Lung (tissue), 12 donors: ENCODE measurements around the gene AFDN. TPM values are rescaled to one million over a fixed set of nuclear protein-coding genes. Genes with fewer than 3 reads are reported as not detected.
A peak's percentile ranks its signal among the peaks of the same experiment; 100 is the strongest.

Experiments
- ATAC-seq: fragments of 200-7000 bp; cut with Tn5 transposase; one replicate; pipeline ENCODE4 v1.9.1; 2020; ENCODE audit warnings: moderate number of reproducible peaks; ENCODE audit not compliant: insufficient read depth, low FRiP score
- DNase-seq, 3 donors: peaks; one replicate each; pipeline ENCODE4 v3.0.0-alpha.2; 2013 to 2017
- H3K27ac ChIP-seq, 2 donors: one replicate each; pipeline ENCODE4 v1.5.1; 2013; ENCODE audit warnings: mild to moderate bottlenecking in 2 of 2, moderate library complexity in 2 of 2, control low read depth in 1 of 2, inconsistent platforms in 1 of 2, low read depth in 1 of 2, low read length in 1 of 2
- H3K27me3 ChIP-seq, 3 donors: one replicate each; pipeline ENCODE4 v1.5.1; 2013; ENCODE audit warnings: low read length in 2 of 3; ENCODE audit not compliant: control insufficient read depth in 3 of 3, insufficient read depth in 3 of 3
- H3K36me3 ChIP-seq, 4 donors: one replicate each; pipeline ENCODE4 v1.5.1; 2013; ENCODE audit warnings: low read length in 4 of 4, mild to moderate bottlenecking in 1 of 4, moderate library complexity in 1 of 4; ENCODE audit not compliant: control insufficient read depth in 4 of 4, insufficient read depth in 4 of 4
- H3K4me1 ChIP-seq, 5 donors: one replicate each; pipeline ENCODE4 v1.5.1; 2013; ENCODE audit warnings: low read length in 5 of 5, mild to moderate bottlenecking in 2 of 5, moderate library complexity in 1 of 5; ENCODE audit not compliant: control insufficient read depth in 5 of 5, insufficient read depth in 5 of 5
- H3K4me3 ChIP-seq: one replicate; pipeline ENCODE4 v1.5.1; 2013; ENCODE audit warnings: mild to moderate bottlenecking, control low read depth, moderate library complexity
- H3K9ac ChIP-seq, 2 donors: one replicate each; pipeline ENCODE4 v1.5.1; 2013; ENCODE audit warnings: low read length in 2 of 2, control low read depth in 1 of 2; ENCODE audit not compliant: insufficient read depth in 1 of 2
- H3K9me3 ChIP-seq, 4 donors: one replicate each; pipeline ENCODE4 v1.5.1; 2013; ENCODE audit warnings: low read length in 3 of 4, mild to moderate bottlenecking in 1 of 4, moderate library complexity in 1 of 4; ENCODE audit not compliant: control insufficient read depth in 4 of 4, insufficient read depth in 3 of 4
- WGBS, 2 donors: extraction: QIAGEN DNeasy Blood & Tissue Kit; methylation state at CpG; one replicate each; pipeline ENCODE4 v1.1.7; 2013; 5-methylcytosine and 5-hydroxymethylcytosine counted together
- polyA plus RNA-seq, 2 donors: library from polyadenylated mRNA; stranded (reverse); fragments of 200-250 nt; gene quantifications; one replicate each; pipeline ENCODE4 v1.2.1, GENCODE V29; 2013
- total RNA-seq, 2 donors: library from RNA; depleted of rRNA in 1 of 2; stranded (reverse); fragments of >200 nt in 1 of 2; gene quantifications; one replicate each; pipeline ENCODE4 v1.2.1, GENCODE V29; 2014 to 2021
- TF ChIP-seq, protein P1 (sequence below): IDR thresholded peaks from 2 replicates; pipeline ENCODE4 v1.5.1; 2012; ENCODE audit warnings: mild to moderate bottlenecking; ENCODE audit errors: control extremely low read depth, extremely low read depth
- donor health status: control.
- donor health status: control.
- donor health status: Bipolar disorder and iron deficiency.
- donor health status: healthy.
- donor health status: DM: yes; HTN: yes; CAD: no.

AFDN gene
- total and polyA plus RNA-seq, 4 donors = 47.6 to 407 (median 117) TPM

DNA sequence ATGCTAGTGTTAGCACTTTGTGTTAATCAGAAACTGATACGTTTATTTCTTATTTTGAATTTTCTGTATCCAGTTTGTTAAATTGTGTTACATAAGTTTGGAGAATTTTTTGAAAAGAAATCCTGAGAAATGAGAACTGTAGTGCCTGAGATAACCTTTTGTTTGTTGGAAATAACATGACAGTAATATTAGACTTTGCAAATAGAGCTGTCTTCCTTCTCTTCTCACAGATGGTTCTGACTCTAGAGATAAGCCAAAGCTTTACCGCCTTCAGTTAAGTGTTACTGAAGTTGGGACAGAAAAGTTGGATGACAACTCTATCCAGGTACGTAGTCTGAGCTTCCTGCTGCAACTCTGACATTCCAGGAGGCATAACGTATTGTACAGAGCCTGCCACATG is 69.9 kb downstream of the AFDN start:
- Histone ChIP-seq H3K9me3 (no peaks in the 10 kb centered on the region), H3K4me3 (no peak overlapping the region), H3K27ac (no peak overlapping the region), H3K4me1 (peaks cover 0 to 2% (median 0%) of the 10 kb centered on the region in 5 donors), H3K9ac (no peak overlapping the region), H3K27me3 (no peaks in the 10 kb centered on the region), H3K36me3 (peaks cover 6 to 12% (median 8%) of the 10 kb centered on the region in 4 donors)
- 73 to 83% methylated on average over 4 of the region's 4 CpGs for WGBS, 2 donors
- ATAC-seq = no peak
- TF ChIP-seq, protein P1, sequence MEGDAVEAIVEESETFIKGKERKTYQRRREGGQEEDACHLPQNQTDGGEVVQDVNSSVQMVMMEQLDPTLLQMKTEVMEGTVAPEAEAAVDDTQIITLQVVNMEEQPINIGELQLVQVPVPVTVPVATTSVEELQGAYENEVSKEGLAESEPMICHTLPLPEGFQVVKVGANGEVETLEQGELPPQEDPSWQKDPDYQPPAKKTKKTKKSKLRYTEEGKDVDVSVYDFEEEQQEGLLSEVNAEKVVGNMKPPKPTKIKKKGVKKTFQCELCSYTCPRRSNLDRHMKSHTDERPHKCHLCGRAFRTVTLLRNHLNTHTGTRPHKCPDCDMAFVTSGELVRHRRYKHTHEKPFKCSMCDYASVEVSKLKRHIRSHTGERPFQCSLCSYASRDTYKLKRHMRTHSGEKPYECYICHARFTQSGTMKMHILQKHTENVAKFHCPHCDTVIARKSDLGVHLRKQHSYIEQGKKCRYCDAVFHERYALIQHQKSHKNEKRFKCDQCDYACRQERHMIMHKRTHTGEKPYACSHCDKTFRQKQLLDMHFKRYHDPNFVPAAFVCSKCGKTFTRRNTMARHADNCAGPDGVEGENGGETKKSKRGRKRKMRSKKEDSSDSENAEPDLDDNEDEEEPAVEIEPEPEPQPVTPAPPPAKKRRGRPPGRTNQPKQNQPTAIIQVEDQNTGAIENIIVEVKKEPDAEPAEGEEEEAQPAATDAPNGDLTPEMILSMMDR = no peak
- no peak for DNase-seq

DNA sequence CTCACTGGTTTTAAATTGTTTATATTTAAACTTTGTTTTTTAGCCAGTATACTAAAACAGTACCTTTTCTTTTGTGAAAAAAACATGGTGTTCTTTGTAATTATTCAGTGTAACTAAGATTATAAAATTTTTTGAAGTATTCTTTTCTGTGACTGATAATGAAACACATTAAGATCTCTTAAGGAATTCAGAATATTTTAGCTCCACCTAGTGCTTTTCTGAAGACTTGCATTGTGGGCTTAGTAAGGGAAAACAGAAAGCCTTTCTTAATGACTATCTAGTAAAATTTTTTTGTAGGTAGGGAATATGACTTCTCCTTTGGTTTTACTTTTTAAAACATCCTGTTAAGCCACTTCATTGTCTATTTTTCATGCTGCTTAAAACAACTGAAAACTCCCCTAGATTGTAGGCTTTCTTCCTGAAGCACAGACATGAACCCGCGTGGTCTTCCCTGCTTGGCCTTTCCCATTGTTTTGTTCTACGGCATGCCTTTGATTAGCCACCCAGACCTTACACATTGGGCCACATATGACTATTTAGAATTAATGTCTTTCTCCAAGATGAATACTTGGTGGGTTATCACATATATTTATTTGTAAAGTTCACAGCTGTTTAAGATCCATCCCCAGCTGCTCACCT is 72.1 kb downstream of the AFDN start:
- no peak overlapping the region for H3K9ac ChIP-seq
- no peak overlapping the region for H3K27ac ChIP-seq
- no peak overlapping the region for H3K4me3 ChIP-seq
- TF ChIP-seq, protein P1 = peak; percentile 73
- DNase-seq (peak in 2 of 3 donors; percentile 66 to 72), ATAC-seq (no peak)
- H3K36me3 ChIP-seq = peaks cover 6 to 17% (median 12%) of the 10 kb centered on the region in 4 donors
- H3K9me3 ChIP-seq = no peaks in the 10 kb centered on the region
- H3K4me1 ChIP-seq = no peaks in the 10 kb centered on the region
- H3K27me3 ChIP-seq = no peaks in the 10 kb centered on the region
- WGBS, 2 donors = 84 to 88% methylated on average over 3 of the region's 3 CpGs

DNA sequence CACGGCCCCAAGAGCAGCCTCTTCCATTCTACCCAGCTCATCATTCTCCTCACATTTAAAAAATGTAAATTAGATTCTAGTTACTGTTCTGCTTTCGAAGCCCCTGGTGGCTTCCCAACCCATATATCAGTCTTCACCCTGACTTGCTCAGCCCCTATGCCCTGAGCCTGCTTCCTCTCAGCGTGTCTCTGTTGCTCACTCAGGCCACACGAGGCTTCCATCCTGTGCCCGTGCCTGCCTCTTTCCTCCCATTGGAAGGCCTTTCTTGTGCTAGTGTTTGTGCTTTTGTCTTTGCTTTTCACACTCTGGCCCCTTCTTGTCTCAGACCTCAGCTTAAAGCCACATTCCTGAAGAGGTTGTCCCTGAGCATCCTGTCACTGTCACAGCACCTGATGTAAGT is 78.1 kb downstream of the AFDN start:
- Histone ChIP-seq H3K9me3 (no peaks in the 10 kb centered on the region), H3K36me3 (peaks cover 9 to 21% (median 12%) of the 10 kb centered on the region in 4 donors), H3K4me3 (no peak overlapping the region), H3K27me3 (no peaks in the 10 kb centered on the region), H3K27ac (peak overlapping the region in 1 of 2 donors; percentile 37), H3K4me1 (peaks cover 0 to 8% (median 0%) of the 10 kb centered on the region in 5 donors), H3K9ac (no peak overlapping the region)
- 75 to 89% methylated on average over 5 of the region's 5 CpGs for WGBS, 2 donors
- no peak for ATAC-seq
- TF ChIP-seq, protein P1 = no peak
- DNase-seq = no peak
